Measurements from ENCODE around the gene GRXCR2.
"Not testable (repeated sequence)": the region's sequence is repeated elsewhere in the genome, so short reads cannot be mapped to it uniquely, and the experiment has no call there.

Gene GRXCR2

DNA sequence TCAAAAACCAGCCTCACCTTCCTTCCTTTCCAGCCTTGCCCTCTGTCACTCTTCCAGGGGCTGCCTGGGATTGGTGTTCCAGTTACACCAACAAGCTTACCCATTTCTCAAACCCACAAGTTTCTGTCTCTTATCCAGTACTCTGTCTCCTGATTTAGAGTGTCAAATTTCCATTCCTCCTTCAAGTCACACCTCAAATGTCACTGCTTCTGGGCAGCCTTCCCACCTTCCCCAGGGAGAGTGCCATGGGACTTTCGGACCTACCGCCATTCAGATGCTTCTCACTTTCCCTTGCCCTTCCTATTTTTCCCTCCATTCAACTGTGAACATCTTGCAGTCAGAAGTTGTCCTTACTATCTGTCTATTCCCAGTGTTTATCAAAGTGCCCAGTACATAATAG is 2.0 kb upstream of the GRXCR2 start:
- no peak for DNase-seq (ENCODE audit: low read depth)

DNA sequence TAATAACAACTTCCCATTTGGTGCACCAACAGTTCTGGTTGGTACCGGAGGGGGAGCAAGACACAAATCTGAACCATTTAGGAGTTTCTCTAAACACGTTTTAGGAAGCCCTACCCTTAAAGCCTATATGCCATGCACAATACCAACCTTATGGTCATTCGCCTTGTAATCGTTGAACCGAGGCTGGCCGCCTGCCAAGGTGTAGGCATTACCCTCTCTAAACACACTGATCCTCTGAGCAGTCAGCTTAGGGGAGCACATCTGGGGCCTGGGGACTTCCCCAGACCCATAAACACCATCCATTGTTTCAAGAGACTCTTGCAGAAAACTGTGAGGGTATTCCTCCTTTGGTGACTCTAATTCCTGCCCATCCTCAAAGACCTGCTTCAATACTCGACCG is 328 bp downstream of the GRXCR2 start:
- DNase-seq (ENCODE audit: low read depth), result no peak

DNA sequence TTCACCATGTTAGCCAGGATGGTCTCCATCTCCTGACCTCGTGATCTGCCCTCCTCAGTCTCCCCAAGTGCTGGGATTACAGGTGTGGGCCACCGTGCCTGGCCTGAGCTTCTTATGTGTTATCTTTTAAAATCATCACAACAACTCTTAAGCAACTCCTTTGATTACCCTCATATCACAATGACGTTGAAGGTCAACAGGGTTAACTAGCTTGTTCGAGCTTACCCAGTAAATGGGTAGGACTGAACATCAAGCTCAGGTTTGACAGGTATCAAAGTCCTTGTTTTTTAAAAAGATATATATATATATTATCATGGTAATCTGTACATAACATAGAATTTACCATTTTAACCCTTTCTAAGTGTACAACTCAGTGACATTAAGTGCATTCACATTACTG is 3.1 kb downstream of the GRXCR2 start:
- DNase-seq (ENCODE audit: low read depth), result no peak

DNA sequence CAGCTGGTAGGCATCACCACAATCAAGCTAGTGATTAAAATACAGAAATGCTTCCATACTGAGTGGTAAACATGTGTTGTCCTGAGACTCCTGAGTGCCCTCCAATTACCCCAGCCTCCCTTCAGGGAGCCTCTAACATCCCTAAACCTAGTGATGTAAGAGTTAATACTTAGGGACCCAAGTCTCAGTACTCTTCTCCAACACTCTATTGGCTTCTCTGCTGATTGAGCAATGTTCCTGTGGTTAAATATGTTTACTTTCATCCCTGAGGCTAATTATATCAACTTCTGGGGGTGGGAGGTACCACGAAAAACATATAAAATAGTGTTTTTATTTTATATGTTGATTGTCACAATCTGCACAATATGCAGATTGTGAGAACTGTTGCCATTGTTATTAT is 5.0 kb downstream of the GRXCR2 start:
- no peak for DNase-seq (ENCODE audit: low read depth)

DNA sequence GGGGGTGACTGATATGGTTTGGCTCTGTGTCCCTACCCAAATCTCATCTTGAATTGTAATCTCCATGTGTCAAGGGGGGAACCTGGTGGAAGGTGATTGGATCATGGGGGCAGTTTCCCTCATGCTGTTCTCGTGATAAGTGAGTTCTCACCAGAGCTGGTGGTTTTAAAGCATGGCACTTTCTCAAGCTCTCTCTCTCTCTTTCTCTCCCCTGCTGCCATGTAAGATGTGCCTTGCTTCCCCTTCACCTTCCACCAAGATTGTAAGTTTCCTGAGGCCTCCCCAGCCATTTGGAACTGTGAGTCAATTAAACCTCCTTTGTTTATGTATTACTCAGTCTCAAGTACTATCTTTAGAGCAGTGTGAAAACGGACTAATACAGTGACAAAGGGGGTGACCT is 8.4 kb downstream of the GRXCR2 start:
- not testable (repeated sequence) for DNase-seq (ENCODE audit: low read depth)

DNA sequence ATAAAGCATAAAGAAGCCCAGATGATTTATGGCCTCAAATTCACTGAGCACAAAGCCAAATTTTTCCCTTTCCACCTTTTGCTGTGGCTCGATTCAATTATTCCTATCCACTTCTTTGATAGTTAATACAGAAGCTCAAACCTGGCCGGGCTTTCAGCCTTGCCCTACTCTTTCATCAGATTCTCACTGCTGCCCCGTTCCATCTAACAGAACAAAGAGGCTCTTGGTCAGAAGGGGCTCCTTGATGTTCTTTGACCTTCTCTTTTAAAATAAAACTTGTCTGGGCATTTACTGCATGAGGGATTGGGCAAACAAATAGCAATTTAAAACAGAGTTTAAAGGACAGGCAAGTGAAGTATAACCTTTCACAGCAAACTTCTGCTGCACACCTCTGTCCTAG is 9.8 kb downstream of the GRXCR2 start:
- DNase-seq (ENCODE audit: low read depth), result no peak

DNA sequence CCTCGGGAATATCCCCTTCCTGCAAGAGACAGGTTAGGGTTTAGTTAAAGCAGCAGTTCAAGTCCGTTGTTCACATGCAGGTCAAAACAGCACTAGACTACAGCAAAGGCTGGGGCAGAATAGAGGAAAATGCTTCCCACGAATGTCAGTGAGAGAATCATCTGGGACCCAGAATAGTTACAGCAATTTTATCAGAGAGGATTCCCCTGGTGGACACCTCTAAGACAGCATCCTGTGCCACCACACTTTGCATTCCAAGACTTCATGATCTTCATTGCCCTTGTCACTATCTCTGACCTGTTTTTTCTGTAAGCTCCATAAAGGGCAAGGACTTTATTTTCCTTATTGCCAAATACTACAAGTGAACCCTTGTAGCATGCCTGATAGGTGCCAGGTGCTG is 12.9 kb downstream of the GRXCR2 start:
- no peak for DNase-seq (ENCODE audit: low read depth)

DNA sequence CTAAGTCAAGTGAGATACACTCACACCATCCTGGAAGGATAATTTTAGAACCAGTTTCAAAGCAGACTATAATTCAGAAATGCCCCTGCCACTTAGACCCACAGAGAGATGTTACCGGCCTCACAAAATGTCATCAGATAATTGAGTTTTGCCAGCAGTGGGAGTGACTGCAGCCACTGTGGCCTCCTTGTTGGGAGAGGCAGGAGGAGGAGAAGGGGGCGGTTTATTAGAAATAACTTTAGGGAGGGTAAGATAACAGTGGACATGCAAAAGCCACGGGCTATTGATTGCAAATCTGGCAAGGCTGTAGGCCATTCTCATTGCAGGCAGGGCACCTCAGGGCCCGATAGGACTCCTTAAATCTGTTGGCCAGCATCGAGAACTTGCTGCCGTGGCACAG is 13.4 kb downstream of the GRXCR2 start:
- DNase-seq (ENCODE audit: low read depth), result no peak

DNA sequence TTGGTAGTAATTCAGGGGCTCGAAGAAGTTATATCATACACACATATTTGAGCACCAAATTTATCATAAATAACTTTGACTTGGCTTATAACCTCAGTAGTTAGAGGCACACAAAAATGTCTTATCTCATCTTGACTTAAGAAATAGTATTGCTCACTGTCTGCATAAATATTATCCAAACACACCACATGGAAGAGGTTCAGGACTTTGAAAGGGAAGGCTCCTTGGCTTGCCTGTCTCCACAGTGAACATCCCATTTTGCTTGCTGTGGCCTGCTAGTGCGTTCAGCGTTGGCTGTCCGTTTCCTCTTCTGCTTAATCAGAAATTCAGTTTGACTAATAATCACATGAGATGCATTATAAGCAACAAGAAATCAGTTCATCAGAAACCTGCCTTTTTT is 13.9 kb downstream of the GRXCR2 start:
- no peak for DNase-seq (ENCODE audit: low read depth)

DNA sequence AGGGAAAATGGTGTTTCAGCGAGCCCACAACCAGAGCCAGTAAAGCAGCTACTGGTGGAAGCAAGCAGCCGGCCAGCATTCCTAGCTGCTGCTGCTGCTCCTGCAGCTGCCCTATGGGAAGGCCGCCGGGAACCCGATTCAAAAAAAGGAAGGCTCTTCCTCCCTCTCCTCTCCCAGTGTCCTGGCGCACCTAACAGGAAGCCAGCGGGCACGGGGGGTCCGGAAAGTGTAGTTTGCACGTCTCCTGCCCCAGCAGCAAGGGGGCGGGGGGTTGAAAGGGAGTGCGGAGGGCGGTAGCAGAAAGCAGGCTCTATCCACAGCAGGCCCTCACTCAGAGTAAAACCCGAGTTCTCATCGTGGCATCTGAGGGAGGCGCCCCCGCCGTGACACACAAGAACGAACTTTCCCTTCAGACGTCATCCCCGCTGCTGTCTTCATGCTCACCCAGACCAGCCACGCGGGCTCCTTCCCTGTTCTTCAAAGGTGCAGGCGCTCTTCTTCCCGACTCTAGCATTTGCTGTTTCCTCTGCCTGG is 16.5 kb downstream of the GRXCR2 start:
- no peak for DNase-seq (ENCODE audit: low read depth)

DNA sequence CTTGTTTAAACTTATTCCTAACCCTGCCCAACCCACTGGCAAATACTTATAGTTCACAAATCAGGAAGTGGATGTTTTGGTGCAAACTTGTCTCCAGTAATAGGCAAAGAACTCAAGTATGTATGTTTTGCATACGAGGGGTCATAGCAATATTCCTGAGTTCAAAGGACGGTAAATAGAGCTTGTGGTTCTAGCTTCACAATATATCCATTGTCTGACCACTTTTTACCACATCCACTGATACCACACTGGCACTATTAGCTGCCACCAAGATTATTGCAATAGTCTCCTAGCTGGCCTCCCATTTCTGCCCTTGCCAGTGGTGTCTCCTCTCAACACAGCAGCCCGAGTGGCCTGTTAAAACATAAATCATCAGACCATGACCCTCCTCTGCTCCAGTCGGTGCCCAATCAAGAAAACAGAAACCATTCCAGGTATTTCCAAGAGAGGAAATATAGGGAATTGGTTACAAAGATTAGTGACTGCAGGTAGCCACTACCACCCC is 17.0 kb downstream of the GRXCR2 start:
- DNase-seq (ENCODE audit: low read depth), result no peak

DNA sequence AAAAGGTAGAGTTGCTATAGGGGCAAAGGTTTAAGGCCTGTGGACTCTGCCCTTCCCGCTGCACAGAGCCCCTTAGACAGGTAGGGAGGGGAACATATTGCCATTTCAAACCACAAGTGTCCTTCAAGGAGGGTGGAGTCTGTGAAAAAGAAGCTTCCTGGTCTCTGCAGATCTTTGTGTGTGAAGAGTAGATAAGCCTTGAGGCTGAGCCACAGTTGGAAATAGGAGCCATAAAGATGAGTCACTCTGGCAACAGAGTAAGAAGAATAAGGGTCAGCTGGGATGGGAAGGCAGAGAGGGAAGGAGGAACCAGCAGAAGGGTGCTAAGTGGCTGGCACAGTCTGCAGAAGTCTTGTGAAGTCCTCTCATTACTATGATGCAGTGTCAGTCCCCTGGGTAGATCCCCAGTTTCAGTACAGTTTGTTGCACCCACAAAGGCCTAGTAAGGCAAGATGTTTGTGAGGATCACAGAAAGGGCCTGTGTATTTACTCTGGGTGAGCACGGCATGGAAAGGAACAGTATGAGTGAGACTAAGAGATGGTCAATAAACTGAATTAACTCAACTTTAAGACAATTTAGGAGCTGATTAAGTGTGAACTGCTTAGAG is 18.1 kb downstream of the GRXCR2 start:
- peak; percentile 89 for DNase-seq (ENCODE audit: low read depth)

DNA sequence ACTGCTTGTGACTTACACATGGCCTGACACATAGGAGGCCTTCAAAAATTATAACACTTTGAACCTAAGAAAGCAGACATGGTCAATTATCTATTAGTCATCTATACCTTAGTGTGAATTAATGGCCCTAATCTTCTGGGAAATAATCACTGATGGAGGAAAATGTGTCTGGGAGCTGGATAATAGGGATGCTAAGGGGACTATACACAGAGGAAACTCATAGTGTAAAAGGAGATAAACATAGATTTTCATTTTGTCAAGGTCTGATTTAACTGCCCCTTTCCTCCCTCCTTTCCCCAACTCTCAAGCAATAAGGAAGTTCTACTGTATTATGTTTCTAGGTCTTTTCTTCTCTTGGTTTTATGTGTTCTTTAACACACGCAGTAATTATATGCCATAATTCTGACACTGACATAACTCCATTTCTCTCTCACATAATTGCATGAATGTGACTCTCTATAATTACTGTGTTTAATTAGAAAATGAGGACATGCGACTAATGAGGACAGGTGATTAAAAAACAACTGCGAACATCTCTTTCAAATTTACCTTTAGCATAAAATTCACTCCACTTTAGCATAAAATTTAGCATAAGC is 18.9 kb downstream of the GRXCR2 start:
- DNase-seq (ENCODE audit: low read depth), result no peak

DNA sequence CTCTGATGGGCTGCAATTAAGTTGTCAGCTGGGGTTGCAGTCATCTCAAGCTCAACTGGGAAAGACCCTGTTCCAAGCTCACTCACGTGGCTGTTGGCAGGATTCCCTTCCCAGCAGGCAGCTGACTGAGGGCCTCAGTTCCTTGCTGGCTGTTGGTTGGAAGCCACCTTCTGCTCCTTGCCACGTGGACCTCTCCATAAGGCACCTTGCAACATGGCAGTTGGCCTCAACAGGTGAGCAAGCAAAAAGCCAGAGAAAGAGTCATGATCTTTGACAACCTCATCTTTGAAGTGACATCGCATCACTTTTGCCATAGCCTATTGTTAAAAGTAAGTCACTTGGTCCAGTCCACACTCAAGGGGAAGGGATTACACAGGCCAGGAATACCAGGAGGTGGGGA is 19.8 kb downstream of the GRXCR2 start:
- no peak for DNase-seq (ENCODE audit: low read depth)

DNA sequence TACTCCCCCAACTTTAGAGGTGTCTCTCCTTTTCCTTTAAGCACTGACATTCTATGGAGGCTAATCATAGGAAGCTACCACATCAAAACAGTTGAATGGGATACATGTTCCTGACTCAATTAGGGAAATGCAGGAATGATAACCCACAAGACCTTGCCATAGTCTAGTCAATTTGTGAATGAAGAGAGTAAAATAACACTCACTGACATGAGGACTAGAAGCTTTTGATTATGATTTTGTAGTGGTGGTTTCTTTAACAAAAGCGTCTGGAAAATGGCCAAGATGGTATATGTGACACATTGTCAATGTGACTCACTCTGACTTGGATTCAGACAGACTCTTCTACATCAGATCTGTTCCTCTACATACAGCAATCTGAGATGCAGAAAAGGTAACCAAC is 24.0 kb downstream of the GRXCR2 start:
- DNase-seq (ENCODE audit: low read depth), result no peak

DNA sequence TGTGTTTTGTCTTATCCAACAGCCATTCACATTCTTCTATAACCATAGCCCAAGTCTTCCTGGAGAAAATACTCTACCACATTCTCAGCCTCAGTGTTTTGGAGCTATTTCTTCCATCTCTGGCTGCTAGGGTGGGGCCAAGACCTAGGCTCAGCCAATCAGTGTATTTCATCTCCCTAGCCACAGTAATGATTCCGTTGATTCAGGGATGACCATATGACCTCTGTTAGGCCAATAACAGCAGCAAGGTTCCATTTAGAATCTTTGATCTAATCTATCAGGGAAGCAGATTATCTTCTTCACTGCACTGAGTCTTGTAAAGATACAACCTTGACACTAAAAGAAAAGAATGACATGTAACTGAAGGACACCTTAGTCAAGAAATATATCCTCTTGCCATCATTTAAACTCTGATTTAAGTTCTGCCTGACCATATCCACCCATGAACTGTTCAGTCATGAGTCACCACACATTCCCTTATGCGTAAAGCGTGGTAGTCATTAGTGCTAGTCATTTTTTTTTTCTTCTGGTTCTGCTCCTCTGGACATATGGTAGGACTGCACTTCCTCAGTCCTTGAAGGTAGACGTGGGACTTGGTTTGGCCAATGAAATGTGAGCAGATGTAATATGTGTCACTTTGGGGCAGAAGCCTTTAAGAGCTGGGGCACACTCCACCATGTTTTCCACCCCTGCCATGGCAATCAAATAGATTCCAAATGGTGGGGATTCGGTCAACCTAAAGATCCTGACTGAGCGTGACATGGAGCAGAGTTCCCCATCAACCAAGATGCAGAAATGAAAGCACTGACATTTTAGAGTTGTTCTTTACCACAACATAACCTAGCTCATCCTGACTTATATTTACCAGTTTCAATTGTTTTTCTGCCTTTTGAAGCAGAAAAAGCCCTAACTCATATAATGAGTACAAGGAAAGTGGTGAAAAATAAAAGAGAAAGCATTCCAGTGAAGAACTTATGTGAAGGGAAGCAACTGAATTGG is 25.0 kb downstream of the GRXCR2 start:
- DNase-seq (ENCODE audit: low read depth), result no peak

DNA sequence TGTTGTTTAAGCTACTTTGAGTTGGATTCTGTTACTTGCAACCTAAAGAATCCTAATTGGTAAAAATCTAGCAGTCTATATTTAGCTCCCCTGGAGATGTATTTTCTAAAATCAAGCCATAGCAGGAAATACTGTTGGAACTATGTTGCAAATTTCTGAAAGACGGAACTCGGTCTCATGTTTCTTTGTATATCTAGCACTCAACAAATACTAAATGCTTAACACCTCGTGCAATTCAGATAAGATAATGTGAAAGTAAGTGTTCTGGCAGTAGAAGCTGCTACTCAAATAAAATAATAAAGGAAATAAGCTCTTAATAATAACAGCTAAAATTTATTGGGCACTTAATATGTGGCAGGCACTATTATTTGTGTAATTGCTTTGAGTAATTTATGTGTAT is 26.7 kb downstream of the GRXCR2 start:
- DNase-seq (ENCODE audit: low read depth), result no peak

DNA sequence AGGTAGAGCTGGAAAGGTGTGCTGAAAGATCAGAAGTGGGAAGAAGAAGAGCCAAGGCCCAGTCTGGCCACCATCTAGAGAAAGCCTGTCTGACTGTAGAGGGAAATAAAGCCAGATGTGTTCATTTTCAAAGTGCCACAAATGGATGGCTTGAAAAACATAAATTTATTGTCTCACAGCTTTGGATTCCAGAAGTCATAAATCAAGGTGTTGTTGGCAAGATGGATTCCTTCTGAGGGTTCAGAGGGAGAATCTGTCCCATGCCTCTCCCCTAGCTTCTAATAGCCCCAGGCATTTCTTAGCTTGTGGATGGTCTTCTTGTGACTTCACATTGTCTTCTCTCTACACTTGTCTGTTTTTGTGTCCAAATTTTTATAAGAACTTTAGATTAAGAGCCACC is 31.5 kb downstream of the GRXCR2 start:
- no peak for DNase-seq (ENCODE audit: low read depth)

DNA sequence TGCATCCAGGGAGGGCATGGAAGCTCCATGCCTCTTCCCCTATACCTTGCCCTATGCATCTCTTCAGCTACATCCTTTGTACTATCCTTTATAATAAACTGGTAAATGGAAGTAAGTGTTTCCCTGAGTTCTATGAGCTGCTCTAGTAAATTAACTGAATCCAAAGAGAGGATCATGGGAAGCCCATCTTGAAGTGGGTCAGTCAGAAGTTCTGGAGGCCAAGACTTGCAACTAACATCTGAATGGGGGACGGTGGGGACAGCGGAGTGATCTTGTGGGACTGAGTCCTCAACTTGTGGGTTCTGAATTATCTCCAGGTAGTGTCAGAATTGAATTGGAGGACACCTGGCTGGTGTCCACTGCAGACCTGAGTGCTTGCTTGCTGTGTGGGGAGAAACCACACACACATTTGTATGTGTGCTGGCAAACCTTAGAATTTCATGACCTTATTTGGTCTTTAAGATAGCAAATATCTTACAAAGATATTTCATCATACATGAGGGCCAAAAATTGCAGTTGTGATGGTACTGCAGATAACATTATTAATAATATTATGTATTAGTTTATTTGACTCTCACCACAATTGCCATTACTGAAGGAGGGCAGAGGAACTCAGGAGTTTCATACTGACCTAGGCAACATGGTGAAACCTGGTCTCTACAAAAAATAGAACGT is 32.2 kb downstream of the GRXCR2 start:
- DNase-seq (ENCODE audit: low read depth), result no peak

DNA sequence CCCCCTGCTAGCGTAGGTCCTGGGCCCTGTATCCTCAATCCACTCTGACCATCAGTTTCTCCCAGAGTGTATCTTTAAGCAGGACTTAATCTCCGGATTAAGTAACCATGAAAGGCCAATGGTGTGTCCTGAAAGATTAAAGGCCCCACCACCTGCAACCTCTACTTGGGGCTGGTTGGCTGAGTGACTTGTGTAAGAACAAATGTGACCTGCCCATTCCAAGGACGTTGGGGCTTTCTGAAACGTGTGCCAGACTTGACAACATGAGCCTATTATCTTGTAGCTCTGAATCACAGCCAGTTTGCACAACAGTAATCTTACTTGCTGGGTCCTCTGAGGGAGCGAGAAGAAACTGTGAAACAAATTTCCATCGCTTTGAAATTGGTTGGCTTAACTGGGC is 34.5 kb downstream of the GRXCR2 start:
- DNase-seq (ENCODE audit: low read depth), result no peak

DNA sequence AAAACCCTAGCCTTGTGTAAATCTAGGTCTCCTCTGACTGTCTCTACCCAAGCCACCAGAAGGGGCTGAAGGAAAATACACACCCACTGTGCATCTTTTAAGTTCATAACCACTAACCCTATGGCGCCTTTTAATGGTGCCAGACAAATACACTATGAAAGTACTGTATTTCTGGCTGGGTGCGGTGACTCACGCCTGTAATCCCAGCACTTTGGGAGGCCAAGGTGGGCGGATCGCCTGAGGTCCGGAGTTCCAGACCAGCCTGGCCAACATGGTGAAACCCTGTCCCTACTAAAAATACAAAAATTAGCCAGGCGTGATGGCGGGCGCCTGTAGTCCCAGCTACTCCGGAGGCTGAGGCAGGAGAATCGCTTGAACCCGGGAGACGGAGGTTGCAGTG is 36.6 kb downstream of the GRXCR2 start:
- not testable (repeated sequence) for DNase-seq (ENCODE audit: low read depth)

DNA sequence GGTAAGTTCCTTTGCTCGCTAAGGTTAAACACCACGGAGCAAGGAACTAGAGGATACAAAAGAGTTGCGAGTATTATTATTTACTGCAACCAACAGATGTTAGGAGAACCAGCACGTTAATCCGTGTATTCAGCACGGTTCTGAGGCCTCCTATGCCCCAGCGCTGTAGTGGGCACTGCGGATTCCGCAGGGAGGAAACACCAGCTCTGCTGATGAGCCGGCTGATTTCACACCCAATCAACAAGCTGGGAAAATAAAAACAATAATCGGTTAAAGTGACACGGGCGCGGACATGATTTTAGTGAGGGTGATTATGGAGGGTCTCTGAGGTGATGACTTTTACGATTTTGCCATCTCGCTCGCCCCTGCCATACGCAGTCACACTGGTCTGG is 37.0 kb downstream of the GRXCR2 start:
- no peak for DNase-seq (ENCODE audit: low read depth)

All from CMK (cell line).